CD8-positive, alpha-beta memory T cell (primary cell): Measurements from ENCODE around the gene SSUH2. TPM values are rescaled to one million over a fixed set of nuclear protein-coding genes. Genes with fewer than 3 reads are reported as not detected.

Experiments
- CTCF ChIA-PET: fragments of 350-600 bp; sonication (Branson Sonifier 250); formaldehyde crosslinking; loops from one replicate; lab custom pipeline; 2021; ENCODE audit warnings: antibody characterized with exemption; lab: Charles Lee
- POLR2A ChIA-PET: fragments of 350-600 bp; sonication (Branson Sonifier 250); formaldehyde crosslinking; loops from one replicate; lab custom pipeline; 2021; ENCODE audit warnings: antibody characterized with exemption; lab: Charles Lee
- DNase-seq, 5 donors: peaks; one replicate each; pipeline versions ENCODE4 v3.0.0 to v3.0.0-alpha.2; 2020 to 2022; ENCODE audit warnings: mixed read lengths in 1 of 5
- H3K27ac ChIP-seq: one replicate; pipeline ENCODE4 v1.7.0; 2013; ENCODE audit warnings: low read depth, mild to moderate bottlenecking, low read length, moderate library complexity
- H3K27me3 ChIP-seq: 2 replicates; pipeline ENCODE4 v1.7.0; 2013; ENCODE audit warnings: low read length, mild to moderate bottlenecking; ENCODE audit not compliant: insufficient read depth, poor library complexity, severe bottlenecking
- H3K36me3 ChIP-seq: 2 replicates; pipeline ENCODE4 v1.7.0; 2013; ENCODE audit warnings: mild to moderate bottlenecking, low read length, moderate library complexity; ENCODE audit not compliant: insufficient read depth
- H3K4me1 ChIP-seq: 2 replicates; pipeline ENCODE4 v1.7.0; 2013; ENCODE audit warnings: mild to moderate bottlenecking, low read length, moderate library complexity; ENCODE audit not compliant: insufficient read depth
- H3K4me3 ChIP-seq: 2 replicates; pipeline ENCODE4 v1.7.0; 2013; ENCODE audit warnings: mild to moderate bottlenecking, low read length
- H3K9me3 ChIP-seq: 2 replicates; pipeline ENCODE4 v1.7.0; 2013; ENCODE audit warnings: mild to moderate bottlenecking, low read length
- H3K27ac Mint-ChIP-seq, 8 donors: one replicate each; pipeline ENCODE4 v1.8.0; 2020 to 2021; ENCODE audit warnings: mixed read lengths in 8 of 8, mild to moderate bottlenecking in 6 of 8, inconsistent platforms in 3 of 8, moderate library complexity in 3 of 8
- H3K27me3 Mint-ChIP-seq, 2 donors: one replicate each; pipeline ENCODE4 v1.8.0; 2020 to 2021; ENCODE audit warnings: mixed read lengths in 2 of 2, mild to moderate bottlenecking in 1 of 2, moderate library complexity in 1 of 2
- H3K36me3 Mint-ChIP-seq, 3 donors: one replicate each; pipeline ENCODE4 v1.8.0; 2020 to 2021; ENCODE audit warnings: mixed read lengths in 3 of 3, inconsistent platforms in 1 of 3, mild to moderate bottlenecking in 1 of 3
- H3K4me1 Mint-ChIP-seq, 3 donors: one replicate each; pipeline ENCODE4 v1.8.0; 2020 to 2021; ENCODE audit warnings: mixed read lengths in 3 of 3, inconsistent platforms in 1 of 3, mild to moderate bottlenecking in 1 of 3
- H3K4me3 Mint-ChIP-seq, 7 donors: one replicate each; pipeline ENCODE4 v1.8.0; 2020 to 2021; ENCODE audit warnings: mixed read lengths in 7 of 7, mild to moderate bottlenecking in 6 of 7, moderate library complexity in 4 of 7, inconsistent platforms in 2 of 7
- H3K9me3 Mint-ChIP-seq, 5 donors: one replicate each; pipeline ENCODE4 v1.8.0; 2020 to 2022; ENCODE audit warnings: mixed read lengths in 5 of 5, mild to moderate bottlenecking in 3 of 5, moderate library complexity in 2 of 5, inconsistent platforms in 1 of 5
- polyA plus RNA-seq: library from polyadenylated mRNA; unstranded; fragments of 300-500 nt; fragmentation: Illumina TruSeq; gene quantifications from one replicate; pipeline ENCODE4 v1.2.3, GENCODE V29; 2021
- total RNA-seq, 2 experiments: library from RNA; stranded (reverse); gene quantifications; one replicate each; pipeline ENCODE4 v1.2.3, GENCODE V29; 2021

SSUH2 gene
- total and polyA plus RNA-seq, 3 experiments from 2014 or later = not detected

- CTCF ChIA-PET = no interaction called here
Observed at GRCh38 chr3:8607234-8608040, 37.2 kb downstream of the SSUH2 start.

DNA sequence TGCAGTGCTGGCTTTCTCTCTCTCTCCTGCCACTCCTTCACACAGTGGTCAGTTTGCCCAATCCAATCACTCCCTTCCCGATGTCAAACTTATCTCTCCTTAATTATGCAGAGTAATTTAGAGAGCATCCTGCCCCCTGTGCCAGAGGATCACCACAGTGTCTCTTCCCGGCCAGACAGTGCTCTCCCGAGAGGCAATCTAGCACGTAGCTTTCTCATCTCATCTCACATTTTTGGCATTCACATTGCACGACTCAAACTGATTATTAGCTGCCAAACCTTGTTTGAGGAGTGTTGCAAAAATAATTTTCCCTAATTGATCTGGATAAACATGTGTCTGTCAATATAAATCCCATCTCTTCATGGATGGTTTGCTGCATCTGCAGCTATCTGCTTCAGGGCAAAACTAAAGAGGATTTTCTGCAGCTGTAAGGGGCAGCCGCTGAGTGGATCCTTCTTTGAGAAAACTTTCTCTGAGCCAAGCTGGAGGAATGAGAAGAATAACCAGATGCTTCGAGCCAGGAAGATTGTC, 37.8 kb downstream of the SSUH2 start:
- no peaks in the 10 kb centered on the region for H3K4me1 ChIP-seq
- H3K27me3 Mint-ChIP-seq = peaks cover 4 to 13% of the 10 kb centered on the region in 2 donors
- peak overlapping the region in 1 of 7 donors; percentile 41 for H3K4me3 Mint-ChIP-seq
- POLR2A ChIA-PET = no interaction called here
- H3K27ac ChIP-seq = no peak overlapping the region
- no peak overlapping the region for H3K27ac Mint-ChIP-seq
- peaks cover 0 to 5% (median 0%) of the 10 kb centered on the region in 3 donors for H3K36me3 Mint-ChIP-seq
- H3K27me3 ChIP-seq = peaks cover 3% of the 10 kb centered on the region
- no peaks in the 10 kb centered on the region for H3K36me3 ChIP-seq
- no peaks in the 10 kb centered on the region for H3K9me3 ChIP-seq
- CTCF ChIA-PET = no interaction called here
- peaks cover 0 to 4% (median 0%) of the 10 kb centered on the region in 5 donors for H3K9me3 Mint-ChIP-seq
- no peak overlapping the region for H3K4me3 ChIP-seq
- H3K4me1 Mint-ChIP-seq = no peaks in the 10 kb centered on the region
- DNase-seq = no peak

More at GRCh38 chr3:8607234-8608040, 37.2 kb downstream of the SSUH2 start:
- Mint-ChIP-seq H3K9me3 (peaks cover 0 to 4% (median 0%) of the 10 kb centered on the region in 5 donors), H3K27me3 (peaks cover 4 to 13% of the 10 kb centered on the region in 2 donors), H3K4me1 (no peaks in the 10 kb centered on the region), H3K27ac (no peak overlapping the region), H3K4me3 (no peak overlapping the region), H3K36me3 (peaks cover 0 to 5% (median 0%) of the 10 kb centered on the region in 3 donors)
- DNase-seq = no peak
- POLR2A ChIA-PET = no interaction called here
- Histone ChIP-seq H3K36me3 (no peaks in the 10 kb centered on the region), H3K27me3 (peaks cover 3% of the 10 kb centered on the region), H3K4me1 (no peaks in the 10 kb centered on the region), H3K27ac (no peak overlapping the region), H3K4me3 (no peak overlapping the region), H3K9me3 (no peaks in the 10 kb centered on the region)

DNA sequence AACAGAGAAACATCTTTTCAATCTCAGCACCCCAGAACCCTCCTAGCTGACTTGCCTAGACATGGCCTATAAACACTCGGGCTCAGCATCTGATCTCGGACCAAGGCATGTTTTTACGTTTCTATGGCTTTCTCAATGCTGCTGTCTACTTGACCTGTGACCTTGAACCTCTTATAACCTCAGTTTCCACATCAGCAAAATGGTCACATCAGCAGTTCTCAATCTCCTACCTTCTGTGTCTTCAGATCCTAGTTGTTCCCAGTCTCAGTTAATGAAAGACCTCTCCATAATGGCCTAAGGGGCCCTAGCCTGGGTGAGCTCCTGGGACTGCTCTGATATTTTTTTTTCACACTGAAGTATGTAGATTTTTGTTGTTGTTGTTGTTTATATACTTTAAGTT, 39.6 kb downstream of the SSUH2 start:
- DNase-seq = no peak
- Histone ChIP-seq H3K27ac (no peak overlapping the region), H3K4me1 (no peaks in the 10 kb centered on the region), H3K27me3 (peaks cover 3% of the 10 kb centered on the region), H3K36me3 (no peaks in the 10 kb centered on the region), H3K9me3 (no peaks in the 10 kb centered on the region), H3K4me3 (no peak overlapping the region)
- ChIA-PET POLR2A (no interaction called here), CTCF (no interaction called here)
- Mint-ChIP-seq H3K36me3 (peaks cover 0 to 1% (median 0%) of the 10 kb centered on the region in 3 donors), H3K27me3 (peaks cover 4 to 9% of the 10 kb centered on the region in 2 donors), H3K4me3 (no peak overlapping the region), H3K4me1 (no peaks in the 10 kb centered on the region), H3K27ac (no peak overlapping the region), H3K9me3 (peaks cover 0 to under 1% (median 0%) of the 10 kb centered on the region in 5 donors)

GRCh38 chr3:8604006-8604405, 40.6 kb downstream of the SSUH2 start:
- Mint-ChIP-seq H3K27ac (no peak overlapping the region), H3K4me1 (no peaks in the 10 kb centered on the region), H3K4me3 (no peak overlapping the region), H3K36me3 (no peaks in the 10 kb centered on the region), H3K9me3 (no peaks in the 10 kb centered on the region), H3K27me3 (peaks cover 4 to 8% of the 10 kb centered on the region in 2 donors)
- Histone ChIP-seq H3K36me3 (no peaks in the 10 kb centered on the region), H3K9me3 (no peaks in the 10 kb centered on the region), H3K4me1 (no peaks in the 10 kb centered on the region), H3K27me3 (peaks cover 3% of the 10 kb centered on the region), H3K4me3 (no peak overlapping the region), H3K27ac (no peak overlapping the region)
- no peak for DNase-seq
- ChIA-PET CTCF (no interaction called here), POLR2A (no interaction called here)

DNA sequence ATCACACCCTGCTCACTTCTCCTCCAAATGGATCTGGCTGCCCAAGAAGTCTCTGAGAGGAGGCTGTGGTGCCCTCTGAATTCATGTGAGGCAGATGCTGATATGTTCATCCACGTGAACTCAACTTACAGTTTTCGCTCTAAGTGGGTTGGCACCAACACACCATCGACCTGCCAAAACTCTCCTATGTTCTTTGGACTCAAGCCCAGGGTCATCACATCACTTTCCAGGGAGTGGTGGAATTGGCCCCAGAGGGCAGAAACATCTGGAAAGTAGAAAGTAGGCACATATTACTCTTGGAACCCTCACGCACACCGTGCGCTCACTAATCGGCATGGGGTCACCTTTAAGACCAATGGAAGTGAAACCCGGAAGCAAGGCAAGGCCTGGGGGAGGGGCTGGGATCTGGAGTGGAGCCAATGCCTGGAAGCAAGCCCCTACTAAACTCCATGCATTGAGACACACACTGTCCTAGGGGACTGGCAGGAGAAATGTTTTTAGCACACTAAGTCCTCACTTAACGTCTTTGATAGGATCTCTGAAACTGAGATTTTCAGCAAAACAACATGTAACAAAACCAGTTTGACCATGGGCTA, 41.4 kb downstream of the SSUH2 start:
- ChIA-PET POLR2A (no interaction called here), CTCF (no interaction called here)
- H3K4me1 Mint-ChIP-seq = no peaks in the 10 kb centered on the region
- no peaks in the 10 kb centered on the region for H3K9me3 ChIP-seq
- H3K36me3 ChIP-seq = no peaks in the 10 kb centered on the region
- H3K4me3 Mint-ChIP-seq = no peak overlapping the region
- no peaks in the 10 kb centered on the region for H3K36me3 Mint-ChIP-seq
- H3K4me3 ChIP-seq = no peak overlapping the region
- H3K27ac Mint-ChIP-seq = no peak overlapping the region
- no peak overlapping the region for H3K27ac ChIP-seq
- no peaks in the 10 kb centered on the region for H3K4me1 ChIP-seq
- no peak for DNase-seq
- H3K9me3 Mint-ChIP-seq = no peaks in the 10 kb centered on the region
- H3K27me3 ChIP-seq = peaks cover 3% of the 10 kb centered on the region
- H3K27me3 Mint-ChIP-seq = peaks cover 4 to 8% of the 10 kb centered on the region in 2 donors

DNA sequence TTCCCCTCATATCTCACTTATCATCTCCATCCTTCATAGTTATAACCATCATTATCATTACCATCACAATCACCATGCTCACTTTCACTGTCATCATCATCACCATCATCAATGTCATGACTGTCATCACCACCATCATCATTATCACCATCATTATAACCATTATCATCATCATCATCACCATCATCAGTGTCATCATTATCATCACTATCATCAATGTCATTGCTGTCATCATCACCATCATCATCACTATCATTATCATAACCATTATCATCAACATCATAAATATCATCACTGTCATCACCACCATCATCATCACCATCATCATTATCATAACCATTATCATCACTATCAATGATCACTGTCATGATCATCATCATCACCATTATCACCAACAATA, 44.1 kb downstream of the SSUH2 start:
- Histone ChIP-seq H3K4me3 (no peak overlapping the region), H3K27me3 (no peaks in the 10 kb centered on the region), H3K27ac (no peak overlapping the region), H3K36me3 (no peaks in the 10 kb centered on the region), H3K9me3 (no peaks in the 10 kb centered on the region), H3K4me1 (no peaks in the 10 kb centered on the region)
- no peaks in the 10 kb centered on the region for H3K4me1 Mint-ChIP-seq
- peaks cover 0 to 3% of the 10 kb centered on the region in 2 donors for H3K27me3 Mint-ChIP-seq
- H3K4me3 Mint-ChIP-seq = no peak overlapping the region
- DNase-seq = no peak
- ChIA-PET POLR2A (no interaction called here), CTCF (no interaction called here)
- no peaks in the 10 kb centered on the region for H3K9me3 Mint-ChIP-seq
- no peak overlapping the region for H3K27ac Mint-ChIP-seq
- no peaks in the 10 kb centered on the region for H3K36me3 Mint-ChIP-seq

DNA sequence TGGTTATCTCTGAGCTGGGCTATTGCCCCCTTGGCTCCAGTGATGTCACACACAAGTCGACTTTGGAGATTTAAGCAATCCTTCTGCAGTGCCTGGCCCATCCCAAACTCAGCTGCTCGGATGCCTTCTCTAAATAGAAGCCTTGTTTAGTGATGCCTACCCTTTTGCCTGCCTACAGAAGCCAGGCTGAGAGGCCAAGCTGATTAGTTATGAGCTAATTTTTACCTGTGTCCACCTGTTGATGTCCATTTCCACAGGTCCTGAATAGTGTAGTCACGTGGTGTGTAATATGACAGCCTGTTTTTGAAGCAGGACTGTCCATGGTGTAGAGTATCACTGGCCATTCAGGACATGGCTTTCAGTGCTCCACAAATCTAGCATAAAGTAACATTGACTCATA, 45.5 kb downstream of the SSUH2 start:
- Histone ChIP-seq H3K4me3 (no peak overlapping the region), H3K4me1 (no peaks in the 10 kb centered on the region), H3K36me3 (no peaks in the 10 kb centered on the region), H3K27ac (no peak overlapping the region), H3K27me3 (no peaks in the 10 kb centered on the region), H3K9me3 (no peaks in the 10 kb centered on the region)
- no peaks in the 10 kb centered on the region for H3K9me3 Mint-ChIP-seq
- H3K36me3 Mint-ChIP-seq = no peaks in the 10 kb centered on the region
- H3K27me3 Mint-ChIP-seq = peaks cover 0 to 3% of the 10 kb centered on the region in 2 donors
- no peaks in the 10 kb centered on the region for H3K4me1 Mint-ChIP-seq
- no peak overlapping the region for H3K27ac Mint-ChIP-seq
- ChIA-PET POLR2A (no interaction called here), CTCF (no interaction called here)
- no peak for DNase-seq
- H3K4me3 Mint-ChIP-seq = no peak overlapping the region

DNA sequence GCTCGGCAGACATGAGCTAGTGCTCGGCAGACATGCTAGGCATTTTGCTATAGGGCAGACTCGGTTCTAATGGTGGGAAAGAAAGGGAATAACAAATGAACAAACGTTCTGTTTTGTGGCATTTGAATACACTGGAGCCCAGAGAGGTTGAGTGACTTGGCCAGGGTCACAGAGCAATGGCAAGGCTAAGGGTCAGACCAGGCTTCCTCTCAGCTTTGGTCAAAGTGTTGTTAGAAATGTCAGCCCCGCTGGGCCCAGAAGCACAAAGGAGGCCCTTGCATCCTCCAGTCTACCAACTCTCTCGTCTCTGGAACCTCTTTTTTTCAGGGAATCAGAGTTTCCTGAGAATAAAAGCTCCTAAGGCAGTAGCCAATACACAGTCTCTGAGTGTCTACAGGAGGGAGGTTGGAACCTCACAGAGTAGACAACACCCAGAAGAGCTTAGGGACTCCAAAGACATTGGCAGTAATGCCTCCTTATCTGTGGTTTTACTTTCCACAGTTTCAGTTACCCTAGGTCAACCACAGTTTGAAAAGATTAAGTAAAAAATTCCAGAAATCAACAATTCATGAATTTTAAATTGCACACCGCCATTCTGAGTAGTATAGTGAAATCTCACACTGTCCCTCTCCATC, 47.3 kb downstream of the SSUH2 start:
- H3K9me3 Mint-ChIP-seq = no peaks in the 10 kb centered on the region
- no peak for DNase-seq
- Histone ChIP-seq H3K4me3 (no peak overlapping the region), H3K27me3 (no peaks in the 10 kb centered on the region), H3K27ac (no peak overlapping the region), H3K36me3 (no peaks in the 10 kb centered on the region), H3K9me3 (no peaks in the 10 kb centered on the region), H3K4me1 (no peaks in the 10 kb centered on the region)
- no peaks in the 10 kb centered on the region for H3K4me1 Mint-ChIP-seq
- ChIA-PET POLR2A (no interaction called here), CTCF (no interaction called here)
- no peak overlapping the region for H3K4me3 Mint-ChIP-seq
- no peaks in the 10 kb centered on the region for H3K36me3 Mint-ChIP-seq
- peaks cover 0 to 1% of the 10 kb centered on the region in 2 donors for H3K27me3 Mint-ChIP-seq
- H3K27ac Mint-ChIP-seq = no peak overlapping the region
